ENCODE measurements around the gene SIVA1. TPM values are rescaled to one million over a fixed set of nuclear protein-coding genes. Genes with fewer than 3 reads are reported as not detected.

The SIVA1 gene
- total RNA-seq, 2 donors from 2014 or later: 111 to 130 TPM

DNA sequence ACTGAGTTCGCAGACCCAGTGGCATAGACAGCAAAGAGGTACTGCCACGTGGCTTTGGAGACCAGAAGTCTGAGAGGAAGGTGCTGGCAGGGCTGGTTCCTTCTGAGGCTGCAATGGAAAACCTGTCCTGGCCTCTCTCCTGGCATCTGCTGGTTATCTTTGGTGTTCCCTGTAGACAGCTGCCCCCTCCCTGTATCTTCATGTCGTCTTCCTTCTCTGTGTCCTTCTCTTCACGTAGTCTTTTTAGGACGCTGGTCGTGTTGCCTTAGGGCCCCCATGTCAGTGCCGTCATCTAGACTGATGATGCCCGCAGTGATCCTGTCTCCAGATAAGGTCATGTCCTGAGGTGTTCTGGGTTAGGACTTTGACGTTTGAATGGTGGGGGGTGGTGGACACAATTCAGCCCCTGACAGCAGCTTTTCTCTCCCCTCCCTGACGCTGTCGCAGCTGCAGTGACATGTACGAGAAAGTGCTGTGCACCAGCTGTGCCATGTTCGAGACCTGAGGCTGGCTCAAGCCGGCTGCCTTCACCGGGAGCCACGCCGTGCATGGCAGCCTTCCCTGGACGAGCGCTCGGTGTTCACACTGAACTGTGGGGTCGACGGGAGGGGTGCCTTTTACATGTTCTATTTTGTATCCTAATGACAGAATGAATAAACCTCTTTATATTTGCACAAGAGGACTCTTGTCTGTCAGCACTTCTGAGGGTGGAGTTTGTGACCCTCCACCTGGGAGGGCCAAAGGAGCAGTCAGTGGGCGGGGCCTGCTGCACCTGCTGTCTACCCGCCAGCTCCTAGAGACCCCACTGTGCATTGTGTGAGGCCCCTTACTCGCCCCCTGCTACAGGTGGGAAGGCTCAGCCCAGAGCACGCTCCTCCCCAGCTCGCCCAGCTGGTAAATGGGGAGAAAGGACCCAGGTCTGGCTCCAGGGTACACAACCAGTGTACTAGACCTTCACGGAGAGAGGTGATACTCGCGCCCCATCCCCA, 6.3 kb downstream of the SIVA1 start:
- H3K36me3 ChIP-seq (replicated peaks in 1 of 2; ENCODE audit: insufficient read depth in 1 of 2, low read depth in 2 of 2): no peaks in the 10 kb centered on the region
- intact Hi-C loops (cut with DNase I): no loop called here
- H3K27me3 ChIP-seq: no peaks in the 10 kb centered on the region
- H3K4me3 ChIP-seq: no peak overlapping the region
- no peak overlapping the region for H3K27ac ChIP-seq
- no peak for ATAC-seq
- WGBS, 2 donors: 80 to 84% methylated on average over 26 to 30 of the region's 30 CpGs
- no peak for DNase-seq
- TF ChIP-seq, protein P1, sequence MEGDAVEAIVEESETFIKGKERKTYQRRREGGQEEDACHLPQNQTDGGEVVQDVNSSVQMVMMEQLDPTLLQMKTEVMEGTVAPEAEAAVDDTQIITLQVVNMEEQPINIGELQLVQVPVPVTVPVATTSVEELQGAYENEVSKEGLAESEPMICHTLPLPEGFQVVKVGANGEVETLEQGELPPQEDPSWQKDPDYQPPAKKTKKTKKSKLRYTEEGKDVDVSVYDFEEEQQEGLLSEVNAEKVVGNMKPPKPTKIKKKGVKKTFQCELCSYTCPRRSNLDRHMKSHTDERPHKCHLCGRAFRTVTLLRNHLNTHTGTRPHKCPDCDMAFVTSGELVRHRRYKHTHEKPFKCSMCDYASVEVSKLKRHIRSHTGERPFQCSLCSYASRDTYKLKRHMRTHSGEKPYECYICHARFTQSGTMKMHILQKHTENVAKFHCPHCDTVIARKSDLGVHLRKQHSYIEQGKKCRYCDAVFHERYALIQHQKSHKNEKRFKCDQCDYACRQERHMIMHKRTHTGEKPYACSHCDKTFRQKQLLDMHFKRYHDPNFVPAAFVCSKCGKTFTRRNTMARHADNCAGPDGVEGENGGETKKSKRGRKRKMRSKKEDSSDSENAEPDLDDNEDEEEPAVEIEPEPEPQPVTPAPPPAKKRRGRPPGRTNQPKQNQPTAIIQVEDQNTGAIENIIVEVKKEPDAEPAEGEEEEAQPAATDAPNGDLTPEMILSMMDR (IDR thresholded peaks at IDR 0.05): no peak
- TF ChIP-seq POLR2A (IDR thresholded peaks at IDR 0.05): no peak
- no peaks in the 10 kb centered on the region for H3K9me3 ChIP-seq
- H3K4me1 ChIP-seq: peaks cover 39% of the 10 kb centered on the region

GRCh38 chr14:104765517-104765916, 12.6 kb downstream of the SIVA1 start:
- H3K4me1 ChIP-seq: peaks cover 9% of the 10 kb centered on the region
- no peaks in the 10 kb centered on the region for H3K9me3 ChIP-seq
- H3K36me3 ChIP-seq (replicated peaks in 1 of 2; ENCODE audit: insufficient read depth in 1 of 2, low read depth in 2 of 2): no peaks in the 10 kb centered on the region
- no peak for ATAC-seq
- intact Hi-C loops (cut with DNase I): no loop called here
- TF ChIP-seq POLR2A (IDR thresholded peaks at IDR 0.05): no peak
- H3K27me3 ChIP-seq: no peaks in the 10 kb centered on the region
- no peak overlapping the region for H3K4me3 ChIP-seq
- DNase-seq: no peak
- 93 to 100% methylated on average over 3 of the region's 3 CpGs for WGBS, 2 donors
- no peak overlapping the region for H3K27ac ChIP-seq

- H3K4me3 ChIP-seq: no peak overlapping the region
- H3K36me3 ChIP-seq (replicated peaks in 1 of 2; ENCODE audit: insufficient read depth in 1 of 2, low read depth in 2 of 2): peaks cover 0 to 3% of the 10 kb centered on the region in 2 donors
- H3K27ac ChIP-seq: no peak overlapping the region
- no peaks in the 10 kb centered on the region for H3K9me3 ChIP-seq
- TF ChIP-seq POLR2A (IDR thresholded peaks at IDR 0.05): no peak
- 94 to 98% methylated on average over 4 of the region's 4 CpGs for WGBS, 2 donors
- no peak for ATAC-seq
- intact Hi-C loops (cut with DNase I): no loop called here
- H3K27me3 ChIP-seq: no peaks in the 10 kb centered on the region
- H3K4me1 ChIP-seq: peaks cover 9% of the 10 kb centered on the region
- DNase-seq: no peak
Measured at GRCh38 chr14:104766256-104766862, 13.4 kb downstream of the SIVA1 start.

DNA sequence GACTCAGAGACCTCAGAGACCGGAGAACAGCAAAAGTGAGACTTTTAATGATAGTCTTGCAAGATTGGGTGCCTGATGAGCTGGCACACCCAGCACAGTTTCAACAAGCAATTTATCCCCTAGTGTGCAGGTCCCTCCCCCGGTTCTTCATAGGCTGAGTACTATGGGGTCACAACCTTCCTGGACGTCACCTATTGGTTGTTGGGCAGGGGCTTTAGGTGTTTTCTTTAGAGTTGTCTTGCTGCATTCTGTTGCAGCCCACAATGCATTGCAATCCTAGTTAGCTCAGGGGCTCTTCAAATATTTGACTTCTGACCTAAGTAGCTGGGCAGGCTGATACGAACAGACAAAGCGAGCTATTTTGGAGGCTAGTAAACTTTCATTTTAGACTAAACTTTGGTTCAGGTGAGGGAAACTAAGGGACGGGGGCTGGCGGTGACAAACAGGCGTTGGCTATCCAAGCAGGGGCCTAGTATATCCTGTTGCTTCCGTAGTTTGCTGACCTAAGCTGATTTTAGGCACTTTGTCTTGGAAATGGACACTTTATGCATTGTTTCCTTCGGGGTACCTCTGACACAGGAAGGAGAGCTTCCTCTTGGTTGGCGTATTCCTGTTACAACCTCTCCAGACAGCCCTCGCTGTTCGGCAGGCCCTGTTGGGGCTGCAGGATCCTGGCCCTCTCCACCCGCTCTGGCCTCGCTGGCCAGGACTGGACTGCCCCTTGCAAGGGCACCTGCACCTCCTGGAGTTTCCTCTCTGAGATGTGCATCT, 14.1 kb downstream of the SIVA1 start:
- 75 to 84% methylated on average over 12 to 15 of the region's 15 CpGs for WGBS, 2 donors
- Histone ChIP-seq H3K4me3 (no peak overlapping the region), H3K36me3 (replicated peaks in 1 of 2; ENCODE audit: insufficient read depth in 1 of 2, low read depth in 2 of 2) (peaks cover 4% of the 10 kb centered on the region in 2 donors), H3K4me1 (peaks cover 9% of the 10 kb centered on the region), H3K27ac (no peak overlapping the region), H3K9me3 (no peaks in the 10 kb centered on the region), H3K27me3 (no peaks in the 10 kb centered on the region)
- ATAC-seq: no peak
- TF ChIP-seq, protein P1 (IDR thresholded peaks at IDR 0.05): no peak
- no peak for TF ChIP-seq POLR2A (IDR thresholded peaks at IDR 0.05)
- DNase-seq: no peak
- intact Hi-C loops (cut with DNase I): no loop called here

- H3K27me3 ChIP-seq: no peaks in the 10 kb centered on the region
- DNase-seq (no peak), ATAC-seq (no peak)
- peaks cover 9 to 10% of the 10 kb centered on the region in 2 donors for H3K36me3 ChIP-seq (replicated peaks in 1 of 2; ENCODE audit: insufficient read depth in 1 of 2, low read depth in 2 of 2)
- WGBS, 2 donors: 0 to 77% methylated on average over 1 to 5 of the region's 5 CpGs
- no peaks in the 10 kb centered on the region for H3K9me3 ChIP-seq
- no peak overlapping the region for H3K27ac ChIP-seq
- intact Hi-C loops (cut with DNase I): no loop called here
- TF ChIP-seq, protein P1 (IDR thresholded peaks at IDR 0.05): no peak
- TF ChIP-seq POLR2A (IDR thresholded peaks at IDR 0.05): no peak
- no peak overlapping the region for H3K4me3 ChIP-seq
- H3K4me1 ChIP-seq: peaks cover 9% of the 10 kb centered on the region
Measured at GRCh38 chr14:104767634-104767918, 14.6 kb downstream of the SIVA1 start.
